ENCODE measurements around the gene HCRTR1.
"Not testable (repeated sequence)": the region's sequence is repeated elsewhere in the genome, so short reads cannot be mapped to it uniquely, and the experiment has no call there.

The HCRTR1 gene

DNA sequence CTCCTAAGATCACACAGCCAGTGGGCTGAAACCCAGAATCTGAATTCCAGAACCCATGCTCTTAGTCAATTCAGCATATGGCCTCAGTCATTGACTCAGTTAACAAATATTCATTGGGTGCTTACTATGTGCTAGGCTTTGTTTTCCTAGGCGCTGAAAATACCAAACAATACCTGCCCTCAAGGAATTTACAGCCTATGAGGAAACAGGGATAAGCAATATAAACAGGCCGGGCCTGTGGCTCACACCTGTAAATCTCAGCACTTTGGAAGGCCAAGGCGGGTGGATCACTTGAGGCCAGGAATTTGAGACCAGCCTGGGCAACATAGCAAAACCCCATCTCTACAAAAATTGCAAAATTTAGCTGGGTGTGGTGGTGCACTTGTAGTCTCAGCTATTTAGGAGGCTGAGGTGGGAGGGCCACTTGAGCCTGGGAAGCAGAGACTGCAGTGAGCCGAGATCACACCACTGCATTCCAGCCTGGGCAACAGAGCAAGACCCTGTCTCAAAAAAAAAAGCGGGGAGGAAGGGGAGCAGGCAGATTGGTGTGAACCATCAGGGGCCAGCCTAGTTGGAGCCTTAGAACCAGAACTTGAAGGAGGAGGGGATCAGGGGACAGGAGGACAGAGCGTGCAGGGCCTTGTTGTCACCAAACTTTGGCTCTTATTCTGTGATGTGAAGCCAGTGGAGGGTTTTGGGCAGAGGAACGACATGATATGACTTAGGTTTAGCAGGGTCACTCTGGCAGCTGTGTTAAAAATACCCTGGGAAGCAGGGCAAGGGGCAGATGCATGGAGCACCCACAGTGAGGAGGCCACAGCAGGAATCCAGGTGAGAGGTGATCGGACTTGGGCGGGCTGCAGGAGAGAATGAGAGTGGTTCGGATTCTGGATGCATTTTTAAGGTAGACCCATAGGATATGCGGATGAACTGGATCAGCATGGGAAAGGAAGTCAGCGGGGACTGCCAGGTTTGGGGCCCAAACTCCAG is 35.4 kb upstream of the HCRTR1 start:
- FAIRE-seq, result no peak

DNA sequence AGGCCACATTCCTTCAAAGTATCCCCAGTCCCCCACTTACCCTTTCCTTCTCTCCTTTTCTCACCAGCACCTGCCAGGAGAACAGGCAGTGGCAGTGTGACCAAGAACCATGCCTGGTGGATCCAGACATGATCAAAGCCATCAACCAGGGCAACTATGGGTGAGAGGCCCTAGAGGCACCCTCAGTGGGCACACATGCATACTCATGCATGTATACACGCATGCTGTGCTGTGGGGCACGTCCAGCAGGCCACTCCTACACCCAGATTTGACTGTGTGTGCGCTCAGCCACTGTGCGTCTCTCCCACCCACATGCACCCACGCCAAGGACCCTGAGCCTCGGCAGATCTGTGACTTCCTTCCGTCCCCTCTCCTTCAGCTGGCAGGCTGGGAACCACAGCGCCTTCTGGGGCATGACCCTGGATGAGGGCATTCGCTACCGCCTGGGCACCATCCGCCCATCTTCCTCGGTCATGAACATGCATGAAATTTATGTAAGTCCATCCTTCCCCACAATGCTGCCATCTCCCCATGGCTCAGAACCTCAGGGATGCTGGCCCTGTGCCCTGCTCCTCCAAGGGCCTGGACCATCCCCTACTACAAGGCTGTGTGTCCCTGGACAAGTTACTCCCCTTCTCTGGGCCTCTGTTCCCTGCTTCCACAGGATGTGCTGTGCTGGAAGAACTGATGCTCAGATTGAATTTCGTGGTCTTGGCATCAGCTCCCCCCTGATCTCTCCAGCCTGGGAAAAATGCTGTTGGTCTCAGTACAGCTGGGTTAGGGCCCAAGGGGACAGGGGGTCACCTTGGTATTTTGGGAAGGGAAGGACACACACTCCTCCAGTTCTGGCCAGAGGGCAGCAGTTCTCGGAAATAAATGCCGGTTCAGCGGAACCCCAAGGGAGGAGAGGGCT is 34.2 kb upstream of the HCRTR1 start:
- FAIRE-seq, result no peak

DNA sequence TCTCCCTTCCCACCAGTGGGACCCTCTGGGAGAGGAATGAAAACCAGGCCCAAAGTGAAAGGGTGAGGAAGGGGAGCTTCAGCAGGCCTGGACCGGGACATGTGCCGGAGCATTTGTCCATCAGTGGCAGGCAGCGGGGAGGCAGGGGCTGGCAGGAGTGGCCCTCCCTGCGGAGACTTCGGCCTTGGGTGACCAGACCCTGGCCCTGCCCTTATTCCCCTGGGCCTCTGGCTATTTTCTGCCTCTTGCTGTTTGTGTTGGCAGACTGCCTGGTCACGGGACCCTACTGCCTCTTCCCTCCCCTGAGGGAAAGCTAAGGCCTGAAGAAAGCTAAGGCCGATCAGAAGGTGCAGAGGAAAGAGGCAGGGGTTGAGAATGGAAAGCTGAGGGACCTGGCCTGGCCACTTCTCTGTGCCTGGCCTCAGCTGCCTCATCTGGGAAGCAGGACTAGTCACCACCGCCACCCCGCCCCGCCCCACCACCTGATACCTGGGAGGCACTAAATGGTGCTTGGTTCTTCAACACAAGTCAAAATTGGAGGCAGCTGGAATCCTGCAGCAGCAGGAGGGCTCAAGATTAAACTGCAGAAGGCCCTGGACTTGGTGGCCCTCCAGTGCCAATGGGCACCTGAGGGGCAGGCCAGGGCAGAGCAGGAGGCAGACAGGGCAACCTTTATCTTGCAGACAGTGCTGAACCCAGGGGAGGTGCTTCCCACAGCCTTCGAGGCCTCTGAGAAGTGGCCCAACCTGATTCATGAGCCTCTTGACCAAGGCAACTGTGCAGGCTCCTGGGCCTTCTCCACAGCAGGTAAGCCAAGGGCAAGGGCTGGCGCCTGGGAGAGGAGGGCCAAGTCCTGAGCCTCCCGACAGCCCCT is 33.3 kb upstream of the HCRTR1 start:
- no peak for FAIRE-seq

DNA sequence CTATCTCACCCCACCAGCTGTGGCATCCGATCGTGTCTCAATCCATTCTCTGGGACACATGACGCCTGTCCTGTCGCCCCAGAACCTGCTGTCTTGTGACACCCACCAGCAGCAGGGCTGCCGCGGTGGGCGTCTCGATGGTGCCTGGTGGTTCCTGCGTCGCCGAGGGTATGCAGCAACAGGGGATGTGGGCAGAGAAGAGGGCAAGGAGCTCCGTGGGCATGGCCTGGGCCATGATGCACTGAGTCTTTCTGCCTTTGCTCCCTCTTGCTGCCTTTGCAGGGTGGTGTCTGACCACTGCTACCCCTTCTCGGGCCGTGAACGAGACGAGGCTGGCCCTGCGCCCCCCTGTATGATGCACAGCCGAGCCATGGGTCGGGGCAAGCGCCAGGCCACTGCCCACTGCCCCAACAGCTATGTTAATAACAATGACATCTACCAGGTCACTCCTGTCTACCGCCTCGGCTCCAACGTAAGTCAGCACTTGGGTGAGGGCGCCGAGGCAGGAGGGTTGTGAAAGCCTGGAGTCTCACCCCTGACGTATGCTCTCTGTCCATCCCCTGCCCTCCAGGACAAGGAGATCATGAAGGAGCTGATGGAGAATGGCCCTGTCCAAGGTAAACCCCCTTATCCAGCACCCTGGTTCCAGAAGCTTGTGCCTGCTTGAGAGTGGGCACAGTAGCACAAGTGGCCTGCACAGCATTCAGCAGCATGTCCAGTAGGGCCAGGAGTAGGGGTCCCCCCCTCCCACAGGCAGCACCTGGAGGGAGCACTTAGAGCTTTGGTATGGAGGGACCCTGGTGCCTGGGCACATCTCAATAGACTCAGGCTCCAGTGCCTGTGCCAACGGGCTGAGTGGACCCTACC is 32.4 kb upstream of the HCRTR1 start:
- FAIRE-seq, result no peak

DNA sequence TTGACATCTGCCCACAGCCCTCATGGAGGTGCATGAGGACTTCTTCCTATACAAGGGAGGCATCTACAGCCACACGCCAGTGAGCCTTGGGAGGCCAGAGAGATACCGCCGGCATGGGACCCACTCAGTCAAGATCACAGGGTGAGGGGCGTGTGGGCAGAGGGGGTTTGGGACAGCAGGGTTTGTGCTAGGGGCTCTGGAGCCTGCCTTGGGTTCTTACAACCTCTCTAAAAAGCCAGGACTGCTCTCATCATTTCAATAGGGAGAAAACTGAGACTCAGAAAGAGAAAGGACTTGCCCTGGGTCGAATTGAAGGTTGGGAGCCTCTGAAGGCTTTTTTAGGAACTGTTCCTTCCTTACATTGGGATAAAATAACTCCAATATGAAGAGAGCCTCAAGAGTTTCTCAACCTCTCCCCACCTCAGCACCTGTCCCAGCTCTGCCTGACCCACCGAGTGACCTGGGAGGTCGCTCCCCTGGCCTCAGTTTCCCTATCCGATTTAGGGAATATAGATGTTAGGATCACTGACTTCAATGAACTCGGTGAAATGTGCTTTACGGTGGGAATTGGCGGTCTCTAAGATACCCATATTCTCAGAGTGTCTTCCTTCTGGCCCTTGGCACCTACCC is 31.6 kb upstream of the HCRTR1 start:
- no peak for FAIRE-seq

- FAIRE-seq, result no peak
Measured at GRCh38 chr1:31586376-31587327, 30.8 kb upstream of the HCRTR1 start.

DNA sequence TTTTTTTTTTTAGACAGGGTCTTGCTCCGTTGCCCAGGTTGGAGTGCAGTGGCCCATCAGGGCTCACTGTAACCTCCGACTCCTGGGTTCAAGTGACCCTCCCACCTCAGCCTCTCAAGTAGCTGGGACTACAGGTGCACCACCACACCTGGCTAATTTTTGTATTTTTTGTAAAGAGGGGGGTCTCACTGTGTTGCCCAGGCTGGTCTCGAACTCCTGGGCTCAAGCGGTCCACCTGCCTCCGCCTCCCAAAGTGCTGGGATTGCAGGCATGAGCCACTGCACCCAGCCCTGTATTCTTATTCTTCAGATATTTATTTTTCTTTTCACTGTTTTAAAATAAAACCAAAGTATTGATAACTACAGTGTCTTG is 30.2 kb upstream of the HCRTR1 start:
- not testable (repeated sequence) for FAIRE-seq

DNA sequence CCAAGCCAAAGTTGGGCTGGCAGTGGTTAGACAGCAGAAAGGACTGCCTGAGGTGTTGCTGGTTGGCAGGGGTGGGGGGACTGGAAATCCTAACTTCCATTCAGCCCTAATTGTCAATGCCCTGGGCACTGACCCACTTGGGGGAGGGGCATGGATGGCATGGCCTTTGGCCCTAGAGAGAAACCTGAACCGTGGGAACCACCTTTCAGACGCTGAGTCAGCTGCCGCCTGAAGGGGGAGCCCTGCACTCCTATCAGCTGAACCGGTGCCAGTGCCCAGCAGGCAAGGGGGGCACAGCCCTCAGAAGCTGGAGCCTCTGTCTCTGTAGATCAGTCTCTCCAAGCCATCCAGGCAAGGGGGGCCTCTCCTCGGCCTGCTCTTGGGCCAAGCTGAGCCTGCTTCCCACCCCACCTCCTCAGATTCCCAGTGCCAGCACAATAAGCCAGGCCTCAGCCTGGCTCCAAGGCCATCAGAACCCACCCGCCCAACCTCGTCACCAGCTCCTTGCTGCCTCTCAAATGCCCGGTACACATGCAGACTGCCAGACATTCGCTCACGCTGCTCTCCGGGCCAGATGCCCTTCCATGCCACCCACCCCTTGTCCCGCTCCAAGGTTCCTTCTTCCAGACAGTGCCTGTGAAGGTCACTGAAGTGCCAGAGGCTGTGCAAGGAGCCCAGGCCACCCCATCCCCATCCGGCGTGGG is 29.6 kb upstream of the HCRTR1 start:
- no peak for FAIRE-seq

GRCh38 chr1:31588751-31589515 is 28.6 kb upstream of the HCRTR1 start:
- FAIRE-seq, result no peak

- FAIRE-seq, result no peak
Measured at GRCh38 chr1:31591425-31592093, 25.9 kb upstream of the HCRTR1 start.

GRCh38 chr1:31592132-31592531 is 25.4 kb upstream of the HCRTR1 start:
- FAIRE-seq, result no peak

DNA sequence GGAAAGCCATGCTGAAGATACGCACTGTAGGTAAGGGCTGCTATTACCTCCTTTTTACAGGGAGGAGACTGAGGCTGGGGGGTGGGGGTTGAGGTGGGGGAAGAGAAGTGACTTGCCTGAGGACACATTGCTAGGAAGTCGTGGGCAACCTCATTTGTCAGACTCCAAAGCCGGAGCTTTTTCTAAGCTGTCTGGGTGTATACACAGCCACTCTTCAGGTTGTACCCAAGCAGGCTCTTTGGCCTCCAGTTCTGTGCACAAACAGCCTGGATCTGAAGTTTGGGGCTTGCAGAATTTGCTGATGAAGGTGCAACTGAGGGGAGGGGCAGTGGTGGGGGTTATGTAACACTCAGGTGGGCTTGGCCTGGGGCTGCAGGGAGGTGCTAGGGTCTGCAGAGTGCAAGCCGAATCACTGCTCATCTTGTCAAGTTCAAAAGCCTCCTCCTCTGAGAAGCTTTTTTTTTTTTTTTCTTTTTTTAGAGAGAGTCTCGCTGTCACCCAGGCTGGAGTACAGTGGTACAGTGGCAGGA is 24.3 kb upstream of the HCRTR1 start:
- no peak for FAIRE-seq

DNA sequence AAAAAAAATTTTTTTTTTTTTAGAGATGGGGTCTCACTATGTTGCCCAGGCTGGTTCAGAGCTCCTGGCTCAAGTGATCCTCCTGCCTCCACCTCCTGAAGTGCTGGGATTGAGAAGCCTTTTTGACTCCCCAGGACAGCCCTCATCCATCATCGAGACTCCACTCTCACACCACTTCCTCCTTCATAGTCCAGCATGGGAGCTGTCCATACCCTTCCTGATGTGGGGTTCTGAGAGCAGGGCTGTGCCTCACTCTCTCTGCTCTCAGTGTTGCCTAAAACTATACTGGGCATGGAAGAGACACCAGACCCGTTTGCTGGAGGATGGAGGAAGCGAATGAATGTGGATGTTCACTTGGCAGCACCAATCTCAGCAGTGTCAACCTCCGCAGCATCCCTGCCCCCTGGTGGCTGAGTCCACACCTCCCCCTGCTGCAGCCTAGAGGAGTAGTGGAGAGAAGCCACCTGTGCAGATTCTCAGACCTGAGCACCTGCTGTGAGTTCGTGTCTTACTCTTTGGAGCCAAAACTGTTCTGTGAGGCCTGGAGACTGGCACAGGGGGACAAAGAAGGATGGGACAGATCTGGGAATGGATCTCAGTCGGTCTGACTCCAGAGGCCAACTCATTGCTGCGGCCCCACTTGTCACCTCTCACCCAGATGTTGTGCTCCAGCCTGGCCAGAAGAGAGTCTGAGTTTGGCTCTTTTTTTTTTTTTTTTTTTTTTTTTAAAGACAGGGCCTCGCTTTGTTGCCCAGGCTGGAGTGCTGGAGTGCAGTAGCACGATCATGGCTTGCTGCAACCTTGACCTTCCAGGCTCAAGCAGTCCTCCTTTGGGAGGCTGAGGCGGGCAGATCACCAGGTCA is 23.5 kb upstream of the HCRTR1 start:
- no peak for FAIRE-seq

DNA sequence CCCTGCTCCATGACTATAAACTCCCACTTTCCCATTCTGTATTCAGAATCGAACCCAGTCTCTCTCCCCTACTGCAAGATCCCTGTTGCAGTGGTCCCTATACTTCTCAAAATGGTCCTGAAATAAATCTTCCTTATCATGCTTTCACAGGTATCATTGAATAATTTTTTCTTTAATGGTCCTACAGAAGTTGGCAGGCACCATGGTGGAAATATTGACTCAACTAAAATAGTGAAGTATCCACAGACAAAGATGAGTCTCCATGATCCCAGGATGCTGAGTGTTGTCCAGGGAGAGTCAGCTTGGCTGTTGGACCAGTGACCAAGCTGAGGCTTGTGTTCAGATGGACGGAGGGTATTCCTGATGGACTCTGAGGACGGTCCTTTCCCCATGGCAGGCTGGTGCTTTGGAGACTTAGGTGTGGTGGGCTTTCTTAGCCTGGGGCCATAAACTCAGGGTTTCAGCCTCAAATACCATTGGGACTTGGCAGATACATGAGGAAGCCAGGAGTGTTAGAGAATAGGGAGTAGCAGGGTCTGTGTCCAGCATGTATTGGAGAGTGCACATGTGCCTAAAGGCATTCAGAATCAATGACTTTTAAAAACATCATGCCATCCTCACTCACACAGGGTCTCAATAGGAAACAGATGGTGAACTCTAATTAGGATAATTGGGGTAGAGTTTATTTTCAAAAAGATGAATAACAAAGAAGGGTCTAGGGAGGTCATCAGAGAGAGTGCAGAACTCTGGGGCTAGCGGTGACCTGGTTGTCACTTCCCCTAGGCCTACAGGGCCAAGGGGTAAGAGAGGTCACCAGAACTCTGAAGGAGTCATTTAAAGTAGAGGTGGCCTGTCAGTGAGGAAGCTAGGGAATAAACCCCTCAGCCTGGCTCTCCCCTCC is 21.4 kb upstream of the HCRTR1 start:
- no peak for FAIRE-seq

DNA sequence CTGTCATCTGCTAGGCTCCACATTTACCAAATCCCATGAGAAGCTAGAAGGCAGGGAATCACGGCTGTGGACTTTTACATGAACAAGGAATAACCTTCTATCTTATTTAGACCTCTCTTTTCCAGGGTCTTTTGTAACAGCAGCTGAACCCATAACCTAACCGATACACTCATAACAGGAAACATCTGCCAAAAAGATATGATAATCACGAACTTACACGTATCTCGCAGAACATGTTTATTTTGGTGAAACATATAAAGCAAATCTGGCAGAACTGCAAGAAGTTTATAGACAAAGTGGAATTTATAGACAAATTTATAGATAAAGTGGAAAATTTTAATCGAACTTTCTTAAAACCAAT is 20.8 kb upstream of the HCRTR1 start:
- FAIRE-seq, result no peak

DNA sequence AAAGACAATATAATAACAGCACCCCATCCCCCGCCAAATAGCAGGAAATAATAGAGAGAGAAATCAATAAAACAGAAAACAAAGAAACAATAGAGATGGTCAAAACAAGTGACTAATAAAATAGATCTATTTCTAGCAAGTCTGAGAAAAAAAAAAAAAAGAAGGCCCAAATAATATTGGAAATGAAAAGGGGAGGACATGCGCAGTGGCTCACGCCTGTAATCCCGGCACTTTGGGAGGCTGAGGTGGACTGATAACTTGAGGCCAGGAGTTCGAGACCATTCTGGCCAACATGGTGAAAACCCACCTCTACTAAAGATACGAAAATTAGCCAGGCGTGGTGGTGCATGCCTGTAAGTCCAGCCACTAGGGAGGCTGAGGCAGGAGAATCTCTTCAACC is 18.5 kb upstream of the HCRTR1 start:
- FAIRE-seq, result no peak

All from TTC549 (cell line).